Gastroesophageal sphincter (tissue), 3 donors: Measurements from ENCODE around the gene CCND1.

Source experiments
- CTCF ChIP-seq, 4 experiments: fragments of 200-600 bp in 2 of 4; fragments of 450-650 bp in 2 of 4; sonication (generic) in 1 of 4; IDR thresholded peaks; one replicate each; pipeline ENCODE4 v1.5.1; 2017 to 2019; ENCODE audit warnings: antibody characterized with exemption in 4 of 4, mild to moderate bottlenecking in 2 of 4, moderate library complexity in 2 of 4
- EP300 ChIP-seq: sonication (generic); formaldehyde crosslinking; IDR thresholded peaks from one replicate; pipeline ENCODE4 v1.6.1; 2017; ENCODE audit warnings: antibody characterized with exemption, mild to moderate bottlenecking
- POLR2A ChIP-seq, 2 donors: fragments of 450-650 bp; IDR thresholded peaks; one replicate each; pipeline ENCODE4 v1.6.1; 2017; ENCODE audit warnings: antibody characterized with exemption in 2 of 2, mild to moderate bottlenecking in 2 of 2, moderate library complexity in 1 of 2
- POLR2AphosphoS5 ChIP-seq: sonication (generic); formaldehyde crosslinking; IDR thresholded peaks from one replicate; pipeline ENCODE4 v1.6.1; 2017; ENCODE audit warnings: antibody characterized with exemption

DNA sequence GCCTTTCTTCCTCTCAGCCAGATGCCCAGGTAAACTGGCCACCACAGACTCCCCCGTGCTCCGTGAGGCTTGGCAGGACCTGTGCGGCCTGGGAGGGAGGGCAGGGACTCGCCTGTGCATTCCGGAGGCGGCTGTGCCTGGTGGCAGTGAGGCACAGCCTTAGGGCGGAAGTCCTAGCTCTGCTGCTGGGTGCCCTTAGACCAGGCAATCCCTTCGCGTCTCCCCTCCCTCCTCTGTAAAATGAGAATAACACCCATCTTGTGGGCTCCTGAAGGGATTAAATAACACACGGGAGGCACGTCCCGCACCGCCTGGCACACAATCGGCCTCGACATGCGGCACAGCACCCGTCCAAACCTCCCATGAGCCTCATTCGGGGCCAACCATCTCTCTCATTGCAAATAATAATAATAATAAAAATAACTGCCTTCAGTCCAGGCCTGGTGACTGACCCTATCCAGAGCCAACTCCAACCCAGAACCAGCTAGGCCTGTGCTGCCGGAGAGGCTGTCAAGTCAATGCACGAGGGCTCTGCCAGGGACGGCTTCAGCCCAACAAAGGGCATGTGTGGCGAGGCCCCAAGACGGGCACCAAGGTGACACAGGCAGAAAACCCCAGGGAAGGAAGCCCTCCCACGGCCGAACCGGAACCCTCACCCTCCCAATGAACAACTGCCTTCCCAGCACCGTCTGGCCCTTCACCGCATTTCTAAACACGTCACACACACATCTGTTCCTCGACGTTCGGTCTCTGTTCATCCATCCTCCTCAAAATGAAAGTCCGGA, 26.0 kb downstream of the CCND1 start:
- TF ChIP-seq CTCF (IDR thresholded peaks at IDR 0.05) (no peak), POLR2A (IDR thresholded peaks at IDR 0.05) (no peak), POLR2AphosphoS5 (no peak), EP300 (no peak)
